Mononuclear cell (primary cell): ENCODE measurements around the gene GZMM. TPM values are rescaled to one million over a fixed set of nuclear protein-coding genes. Genes with fewer than 3 reads are reported as not detected.

ENCODE experiments used
- H3K27me3 ChIP-seq: 2 replicates; pipeline ENCODE4 v1.6.0; 2011; ENCODE audit warnings: low read length, control low read depth; ENCODE audit not compliant: insufficient read depth
- H3K4me1 ChIP-seq: 2 replicates; pipeline ENCODE4 v1.5.1; 2011; ENCODE audit warnings: mild to moderate bottlenecking, low read length, control low read depth; ENCODE audit not compliant: insufficient read depth
- H3K4me3 ChIP-seq: 2 replicates; pipeline ENCODE4 v1.5.1; 2011; ENCODE audit warnings: mild to moderate bottlenecking, low read length, moderate library complexity
- H3K9me3 ChIP-seq: 2 replicates; pipeline ENCODE4 v1.5.1; 2011; ENCODE audit warnings: low read depth, mild to moderate bottlenecking, control low read depth, low read length
- total RNA-seq: library from RNA; depleted of rRNA; stranded (reverse); fragments of >200 nt; gene quantifications from one replicate; pipeline ENCODE4 v1.2.3, GENCODE V29; 2012

The GZMM gene
- total RNA-seq, 1 donor, result 63.7 TPM

DNA sequence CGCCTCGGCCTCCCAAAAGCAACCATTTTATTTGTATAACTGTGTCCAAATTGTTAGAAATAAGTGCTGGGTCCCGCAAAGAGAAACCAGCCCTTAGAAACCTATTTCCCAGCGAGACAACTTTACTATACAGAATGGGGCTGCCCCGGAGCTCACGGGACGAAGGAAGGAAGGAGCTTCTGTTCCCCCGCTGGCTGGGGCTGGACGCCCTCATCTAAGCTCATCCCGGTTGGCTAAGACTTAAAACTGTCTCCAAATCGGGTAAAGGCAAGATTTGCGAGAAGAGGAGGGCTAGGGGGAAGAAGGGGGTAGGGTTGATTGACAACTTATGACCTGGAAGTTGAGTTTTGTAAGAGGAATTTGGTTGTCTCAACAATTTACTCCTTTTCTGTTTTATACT, 16.3 kb downstream of the GZMM start:
- H3K4me3 ChIP-seq, result no peak overlapping the region
- peaks cover 6% of the 10 kb centered on the region for H3K4me1 ChIP-seq
- no peaks in the 10 kb centered on the region for H3K9me3 ChIP-seq
- H3K27me3 ChIP-seq, result no peaks in the 10 kb centered on the region

DNA sequence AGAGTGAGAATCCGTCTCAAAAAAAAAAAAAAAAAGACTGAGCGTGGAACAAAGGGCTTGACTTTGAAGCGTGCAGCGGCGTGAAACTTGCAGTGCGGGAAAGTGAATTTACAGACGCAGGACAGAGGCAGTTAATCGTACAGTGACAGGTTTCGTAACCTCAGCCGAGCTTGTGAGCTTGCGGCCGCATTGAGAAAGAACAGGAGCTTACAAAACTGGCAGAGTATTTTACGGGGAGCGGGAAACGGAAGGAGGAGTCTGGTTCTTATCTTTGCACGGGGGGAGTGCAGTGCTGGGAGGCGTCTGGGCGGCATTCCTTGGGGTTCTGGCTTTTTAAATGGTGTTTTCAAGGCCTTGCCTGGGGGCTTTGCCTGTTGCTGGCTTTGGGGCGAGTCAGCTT, 22.6 kb downstream of the GZMM start:
- Histone ChIP-seq H3K4me3 (peak overlapping the region; percentile 28), H3K9me3 (no peaks in the 10 kb centered on the region), H3K27me3 (no peaks in the 10 kb centered on the region), H3K4me1 (peaks cover 25% of the 10 kb centered on the region)

DNA sequence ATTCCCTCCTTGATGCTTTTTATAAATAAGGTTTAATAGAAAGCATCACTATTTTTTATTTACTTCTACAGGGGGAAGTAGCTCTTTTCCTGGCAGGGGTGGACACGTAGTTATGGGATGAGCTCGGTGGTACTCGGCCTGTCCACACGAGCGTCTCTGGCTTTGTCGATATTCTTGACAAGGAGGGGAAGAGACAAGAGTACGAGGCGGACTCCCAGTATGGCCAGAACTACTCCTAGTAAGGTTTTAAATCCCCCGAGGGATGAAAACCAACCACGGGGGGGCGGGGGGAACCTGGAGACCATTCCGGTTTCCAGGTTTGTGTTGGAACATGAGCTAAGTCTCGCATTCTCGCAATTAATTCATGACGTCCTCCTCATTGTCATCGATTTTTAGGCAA, 23.0 kb downstream of the GZMM start:
- H3K27me3 ChIP-seq, result no peaks in the 10 kb centered on the region
- no peaks in the 10 kb centered on the region for H3K9me3 ChIP-seq
- H3K4me1 ChIP-seq, result peaks cover 29% of the 10 kb centered on the region
- peak overlapping the region; percentile 28 for H3K4me3 ChIP-seq

DNA sequence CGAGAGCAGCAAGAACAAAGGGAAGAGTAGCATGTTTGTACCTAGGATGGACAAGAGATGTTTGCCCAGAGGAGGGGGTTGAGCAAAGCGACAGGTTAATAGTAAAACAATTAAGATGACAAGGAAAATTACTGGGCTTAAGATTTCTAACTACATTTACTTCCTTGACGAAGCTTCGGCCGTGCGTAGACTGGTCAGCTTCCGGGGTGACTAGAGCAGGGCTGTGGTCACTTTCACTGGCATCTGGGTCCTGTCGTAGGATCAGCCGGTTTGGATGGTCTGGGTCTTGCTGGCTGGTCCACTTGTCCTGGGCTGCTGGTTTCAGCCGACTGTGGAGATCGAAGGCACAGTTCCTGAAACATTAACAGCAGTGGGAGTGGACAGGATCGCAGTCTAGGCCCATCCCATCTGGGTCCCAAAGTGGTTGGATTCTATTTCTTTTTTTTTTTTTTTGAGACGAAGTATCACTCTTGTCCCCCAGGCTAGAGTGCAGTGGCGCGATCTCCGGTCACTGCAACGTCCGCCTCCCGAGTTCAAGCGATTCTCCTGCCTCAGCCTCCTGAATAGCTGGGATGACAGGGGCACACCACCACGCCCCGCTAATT, 23.5 kb downstream of the GZMM start:
- H3K4me1 ChIP-seq, result peaks cover 29% of the 10 kb centered on the region
- H3K4me3 ChIP-seq, result peak overlapping the region; percentile 28
- H3K27me3 ChIP-seq, result no peaks in the 10 kb centered on the region
- no peaks in the 10 kb centered on the region for H3K9me3 ChIP-seq

DNA sequence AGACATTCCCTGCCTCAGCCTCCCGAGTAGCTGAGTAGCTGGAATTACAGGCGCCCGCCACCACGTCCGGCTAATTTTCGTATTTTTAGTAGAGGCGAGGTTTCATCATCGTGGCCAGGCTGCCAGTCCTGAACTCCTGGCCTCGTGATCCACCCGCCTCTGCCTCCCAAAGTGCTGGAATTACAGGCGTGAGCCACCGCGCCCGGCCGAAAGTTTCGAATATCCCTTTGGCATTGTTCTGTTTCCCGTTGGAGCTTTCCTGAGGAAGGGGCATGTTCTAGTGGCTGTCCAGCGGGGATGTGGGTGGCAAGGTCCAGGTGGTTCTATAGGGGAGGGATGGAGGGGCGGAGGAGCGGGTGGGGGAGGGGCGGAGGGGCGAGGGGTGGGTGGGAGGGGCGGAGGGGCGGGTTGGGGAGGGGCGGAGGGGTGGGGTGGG, 26.4 kb downstream of the GZMM start:
- no peaks in the 10 kb centered on the region for H3K27me3 ChIP-seq
- peaks cover 53% of the 10 kb centered on the region for H3K4me1 ChIP-seq
- no peak overlapping the region for H3K4me3 ChIP-seq

DNA sequence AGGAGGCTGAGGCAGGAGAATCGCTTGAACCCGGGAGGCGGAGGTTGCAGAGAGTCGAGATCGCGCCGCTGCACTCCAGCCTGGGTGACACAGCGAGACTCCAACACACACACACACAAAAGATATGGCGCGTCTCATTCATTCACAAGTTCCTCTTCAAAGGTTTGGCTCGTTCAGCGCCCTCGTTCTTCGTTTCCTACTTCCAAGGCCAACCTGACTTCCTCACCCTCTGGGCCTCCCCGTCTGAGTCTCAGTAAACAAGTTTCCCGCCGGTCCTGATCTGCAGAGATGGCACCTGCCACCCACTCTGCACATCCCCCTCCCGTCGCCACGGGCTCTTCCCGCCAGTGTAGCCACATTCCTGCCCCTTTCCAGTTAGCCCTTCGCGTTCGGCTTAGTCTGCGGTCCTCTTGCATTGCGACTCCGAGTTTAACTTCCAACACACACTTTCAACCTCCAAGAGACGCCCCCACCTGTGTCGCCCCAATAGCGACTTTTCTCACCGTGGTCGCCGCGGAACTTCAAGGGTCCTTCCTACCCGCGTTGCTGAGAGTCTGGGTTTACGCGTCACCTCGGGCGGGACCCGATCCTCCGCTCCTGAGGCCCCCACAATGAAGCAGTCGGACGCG, 27.2 kb downstream of the GZMM start:
- no peaks in the 10 kb centered on the region for H3K9me3 ChIP-seq
- peaks cover 58% of the 10 kb centered on the region for H3K4me1 ChIP-seq
- no peaks in the 10 kb centered on the region for H3K27me3 ChIP-seq
- H3K4me3 ChIP-seq, result peak overlapping the region; percentile 85

More for the DNA sequence above, 26.4 kb downstream of the GZMM start:
- H3K9me3 ChIP-seq, result no peaks in the 10 kb centered on the region

DNA sequence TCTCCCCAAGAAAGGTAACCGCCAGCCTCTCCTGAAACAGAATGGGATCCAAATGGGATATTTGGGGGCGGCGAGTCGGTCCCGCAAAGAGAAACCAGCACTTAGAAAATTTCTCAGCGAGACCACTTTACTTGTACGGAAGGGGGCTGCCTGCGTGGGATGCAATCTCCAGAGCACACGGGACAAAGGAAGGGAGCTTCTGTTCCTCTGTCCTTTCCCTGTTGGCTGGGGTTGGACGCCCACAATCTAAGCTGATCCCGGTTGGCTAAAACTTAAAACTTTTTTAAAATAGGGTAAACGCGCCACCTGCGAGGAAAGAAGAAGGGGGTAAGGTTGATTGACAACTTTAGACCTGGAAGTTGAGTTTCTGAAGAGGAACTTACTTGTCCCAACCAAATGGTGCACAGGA, 27.7 kb downstream of the GZMM start:
- H3K4me1 ChIP-seq, result peaks cover 58% of the 10 kb centered on the region
- peak overlapping the region; percentile 85 for H3K4me3 ChIP-seq
- no peaks in the 10 kb centered on the region for H3K9me3 ChIP-seq
- H3K27me3 ChIP-seq, result no peaks in the 10 kb centered on the region

DNA sequence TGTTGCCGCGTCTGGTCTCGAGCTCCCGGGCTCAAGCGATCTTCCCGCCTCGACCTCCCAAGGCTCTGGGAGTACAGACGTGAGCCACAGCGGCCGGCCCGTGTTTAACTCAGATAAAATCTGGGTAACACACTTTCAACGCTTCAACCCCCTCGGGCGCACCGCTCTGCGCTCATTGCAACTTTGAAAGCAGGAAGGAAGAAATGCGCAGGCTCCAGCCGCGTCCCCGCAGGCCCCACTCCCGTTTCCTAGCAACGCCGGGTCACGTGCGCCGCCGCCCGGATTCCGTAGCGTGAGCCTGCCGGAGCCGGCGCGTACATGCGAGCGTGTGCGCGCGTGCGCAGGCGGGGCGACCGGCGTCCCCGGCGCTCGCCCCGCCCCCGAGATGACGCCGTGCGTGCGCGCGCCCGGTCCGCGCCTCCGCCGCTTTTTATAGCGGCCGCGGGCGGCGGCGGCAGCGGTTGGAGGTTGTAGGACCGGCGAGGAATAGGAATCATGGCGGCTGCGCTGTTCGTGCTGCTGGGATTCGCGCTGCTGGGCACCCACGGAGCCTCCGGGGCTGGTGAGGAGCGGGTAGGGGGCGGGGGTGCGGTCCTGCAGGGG, 28.4 kb downstream of the GZMM start, which contains the start of gene BSG:
Gene BSG (plus strand): TSS at position 457 of the 603 bp plus-strand sequence. CDS start 39 bp downstream, at position 496.
- Histone ChIP-seq H3K27me3 (no peaks in the 10 kb centered on the region), H3K4me1 (peaks cover 51% of the 10 kb centered on the region), H3K9me3 (no peaks in the 10 kb centered on the region), H3K4me3 (peak within 1 kb of the TSS; percentile 85)

DNA sequence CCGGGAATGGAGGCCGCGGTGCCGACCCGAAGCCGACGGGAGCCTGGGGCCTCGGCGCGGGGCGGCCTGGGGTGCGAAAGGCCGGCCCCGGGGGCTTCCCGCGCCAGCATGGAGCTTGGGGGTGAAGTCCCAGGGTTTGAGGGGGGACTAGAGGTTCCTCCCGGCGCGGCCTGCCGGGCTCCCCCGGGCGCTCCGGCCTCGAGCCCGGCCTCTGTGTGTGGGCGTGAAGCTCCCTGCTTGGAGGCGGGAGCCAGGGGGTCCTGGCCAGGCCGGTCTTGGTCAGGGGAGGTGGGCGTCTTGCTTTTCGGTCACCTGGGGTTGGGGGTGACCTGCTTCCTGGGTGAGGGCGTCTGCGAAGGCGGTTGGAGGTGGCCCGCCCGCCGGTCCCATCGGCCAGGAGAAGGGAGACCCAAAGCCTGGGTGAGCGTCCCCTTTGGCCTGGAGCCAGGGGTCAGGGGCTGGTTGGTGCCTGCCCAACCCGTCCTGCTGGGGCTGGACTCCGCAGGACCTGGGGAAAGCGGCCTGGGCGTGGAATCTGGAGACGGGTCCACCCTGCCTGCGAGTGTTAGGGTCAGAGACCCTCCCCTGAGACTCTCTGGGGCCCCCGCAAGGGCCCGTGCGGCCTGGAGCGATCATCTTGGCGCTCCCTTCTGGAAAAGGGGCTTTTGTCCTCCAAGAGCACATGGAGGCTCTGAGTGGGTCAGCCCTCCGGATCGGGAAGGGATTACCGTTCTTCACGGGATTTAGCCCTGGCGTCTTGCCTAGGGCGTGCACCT, 29.1 kb downstream of the GZMM start:
- Histone ChIP-seq H3K4me3 (peak overlapping the region; percentile 85), H3K9me3 (no peaks in the 10 kb centered on the region), H3K4me1 (peaks cover 45% of the 10 kb centered on the region), H3K27me3 (no peaks in the 10 kb centered on the region)

DNA sequence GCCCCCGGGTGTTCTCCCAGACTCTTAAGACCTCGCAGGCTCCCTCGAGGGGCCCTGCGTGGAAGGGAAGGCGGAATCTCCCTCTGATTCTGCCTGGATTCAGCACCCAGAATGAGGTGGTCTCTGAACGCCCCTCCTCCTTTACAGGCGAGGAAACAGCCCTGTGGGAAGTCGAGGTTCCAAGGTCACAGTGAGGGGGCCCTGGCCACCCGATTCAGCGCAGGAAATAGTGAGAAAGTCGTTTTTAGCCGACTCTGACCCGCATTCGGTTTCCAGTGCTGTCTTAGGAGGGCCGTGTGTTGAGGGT, 29.6 kb downstream of the GZMM start:
- Histone ChIP-seq H3K27me3 (no peaks in the 10 kb centered on the region), H3K4me1 (peaks cover 43% of the 10 kb centered on the region), H3K4me3 (peak overlapping the region; percentile 85), H3K9me3 (no peaks in the 10 kb centered on the region)

DNA sequence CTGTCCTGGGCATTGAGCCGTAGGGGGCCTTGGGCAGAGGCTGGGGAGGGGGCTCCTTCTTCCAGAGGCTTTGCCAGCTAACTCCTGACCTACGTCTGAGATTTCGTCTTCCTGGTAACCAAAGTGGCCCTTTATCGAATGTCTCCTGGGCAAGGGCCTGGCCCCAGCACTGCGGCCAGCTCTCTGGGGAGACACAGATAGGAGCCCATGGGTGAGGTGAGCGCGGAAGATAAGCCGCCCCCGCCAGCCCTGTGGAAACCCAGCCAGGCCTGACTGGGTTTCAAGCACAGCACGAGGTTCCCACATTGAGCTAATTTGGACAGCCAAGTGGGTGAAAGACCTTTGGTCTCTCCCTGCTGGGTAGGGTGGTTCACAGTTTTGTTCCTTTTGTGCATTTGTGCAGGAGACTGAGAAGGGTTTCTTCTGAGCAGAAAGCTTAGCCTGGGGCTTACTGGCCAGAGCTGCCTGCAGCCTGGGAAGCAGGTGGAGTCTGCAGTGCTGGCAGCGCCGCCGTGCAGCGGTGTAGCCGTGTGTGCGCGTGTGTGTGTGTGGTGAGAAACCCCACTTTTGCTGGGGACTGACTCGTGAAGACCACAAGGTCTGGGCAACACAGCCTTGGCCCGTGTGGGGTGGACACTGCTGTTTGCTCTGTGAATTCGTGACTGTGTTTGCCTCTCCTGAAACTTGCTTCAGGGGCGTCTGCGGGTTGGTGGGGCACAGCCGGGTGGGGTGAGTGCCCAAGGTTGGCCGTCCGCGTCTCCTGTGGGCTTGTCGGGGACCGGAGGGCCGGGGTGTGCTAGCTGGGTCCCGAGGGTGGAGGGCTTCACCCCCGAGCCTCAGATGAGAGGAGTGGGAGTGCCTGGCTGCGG, 31.0 kb downstream of the GZMM start:
- Histone ChIP-seq H3K27me3 (no peaks in the 10 kb centered on the region), H3K4me1 (peaks cover 43% of the 10 kb centered on the region), H3K9me3 (no peaks in the 10 kb centered on the region), H3K4me3 (no peak overlapping the region)

DNA sequence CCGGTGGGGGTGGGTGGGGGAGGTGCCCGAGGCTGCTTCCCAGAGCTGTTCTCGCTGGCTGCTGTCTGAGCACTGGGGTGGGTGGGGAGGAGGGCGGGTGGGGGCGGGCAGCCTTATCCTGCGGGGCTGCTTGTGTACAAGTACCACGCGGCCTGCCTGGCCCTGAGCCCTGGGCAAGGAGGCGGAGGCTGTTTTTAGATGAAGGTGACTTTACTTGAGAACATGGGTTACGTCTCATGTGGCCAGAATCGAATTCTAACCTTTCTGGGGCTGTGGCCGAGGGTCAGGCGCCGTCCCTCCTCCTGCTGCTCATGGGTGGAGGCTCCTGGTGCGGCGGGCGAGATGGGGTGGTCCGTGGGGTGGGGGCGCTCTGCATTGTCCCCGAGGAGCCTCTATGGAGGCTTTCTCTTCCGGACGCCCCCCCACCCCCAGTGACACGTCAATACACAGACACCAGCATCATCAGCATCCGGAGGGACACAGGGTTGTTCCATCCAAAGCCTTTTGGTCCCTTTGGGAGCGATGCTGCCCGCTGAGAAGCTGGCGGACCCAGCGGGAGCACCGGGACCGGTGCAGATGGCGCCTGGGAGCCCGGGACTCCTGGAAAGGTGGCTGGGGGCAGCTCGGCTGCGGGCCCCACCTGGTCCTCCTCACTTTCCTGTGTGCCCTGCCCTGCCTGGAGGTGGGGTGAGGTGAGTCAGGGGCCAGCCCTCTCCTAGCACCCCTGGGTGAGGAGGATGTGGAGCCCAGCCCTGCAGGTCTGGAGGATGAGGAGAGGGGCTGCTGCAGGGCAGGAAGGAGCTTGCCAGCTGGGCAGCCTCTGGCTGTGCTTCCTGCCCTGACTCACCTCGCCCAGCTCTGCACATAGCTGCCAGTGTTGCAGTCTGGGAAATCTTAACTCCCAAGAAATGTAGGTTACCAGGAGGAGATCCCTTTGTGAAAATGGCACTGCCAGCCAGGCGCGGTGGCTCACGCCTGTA, 32.0 kb downstream of the GZMM start:
- peaks cover 42% of the 10 kb centered on the region for H3K4me1 ChIP-seq
- no peak overlapping the region for H3K4me3 ChIP-seq
- no peaks in the 10 kb centered on the region for H3K9me3 ChIP-seq
- no peaks in the 10 kb centered on the region for H3K27me3 ChIP-seq

DNA sequence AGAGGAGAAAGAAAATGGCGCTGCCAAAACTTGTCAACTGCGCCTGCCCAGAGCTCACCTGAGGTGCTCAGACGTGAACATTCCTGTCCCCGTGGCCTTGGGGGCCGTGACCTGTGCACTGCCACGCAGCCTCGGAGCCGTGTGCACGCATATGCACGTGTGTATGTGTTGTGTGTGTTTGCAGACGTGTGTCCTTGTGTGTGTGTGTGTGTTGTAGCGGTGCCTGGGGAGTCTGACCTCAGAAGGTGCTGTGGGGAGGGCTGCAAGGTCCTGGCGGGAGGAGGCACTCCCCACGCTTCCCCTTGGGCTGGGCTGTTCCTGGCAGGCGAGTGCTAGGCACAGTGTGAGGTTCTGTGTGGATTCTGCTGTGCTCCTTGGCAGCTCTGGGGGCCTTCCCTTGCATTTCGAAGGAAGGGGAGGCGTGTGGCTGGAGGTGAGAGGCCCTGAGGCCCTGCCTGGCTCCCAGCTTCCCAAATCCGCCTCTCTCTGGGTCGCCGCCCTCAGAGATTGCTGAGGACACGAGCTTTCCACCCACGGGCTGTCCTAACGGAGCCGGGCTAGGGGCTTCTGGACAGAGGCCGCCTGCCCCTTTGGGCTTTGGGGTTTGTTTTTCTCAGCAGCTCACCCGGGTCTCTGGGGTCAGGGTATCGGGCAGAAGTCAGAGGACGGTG, 33.0 kb downstream of the GZMM start:
- Histone ChIP-seq H3K4me1 (peaks cover 32% of the 10 kb centered on the region), H3K4me3 (no peak overlapping the region), H3K27me3 (no peaks in the 10 kb centered on the region), H3K9me3 (no peaks in the 10 kb centered on the region)
